HG03045 (cell line): ENCODE data around the gene CUBN.
"Not testable (repeated sequence)": the region's sequence is repeated elsewhere in the genome, so short reads cannot be mapped to it uniquely, and the experiment has no call there.

ENCODE experiments used
- ATAC-seq: cut with Tn5 transposase; IDR thresholded peaks from one replicate; pipeline ENCODE4 v1.9.1; 2021; ENCODE audit warnings: mild to moderate bottlenecking, moderate library complexity; ENCODE audit not compliant: unreplicated experiment

CUBN gene

DNA sequence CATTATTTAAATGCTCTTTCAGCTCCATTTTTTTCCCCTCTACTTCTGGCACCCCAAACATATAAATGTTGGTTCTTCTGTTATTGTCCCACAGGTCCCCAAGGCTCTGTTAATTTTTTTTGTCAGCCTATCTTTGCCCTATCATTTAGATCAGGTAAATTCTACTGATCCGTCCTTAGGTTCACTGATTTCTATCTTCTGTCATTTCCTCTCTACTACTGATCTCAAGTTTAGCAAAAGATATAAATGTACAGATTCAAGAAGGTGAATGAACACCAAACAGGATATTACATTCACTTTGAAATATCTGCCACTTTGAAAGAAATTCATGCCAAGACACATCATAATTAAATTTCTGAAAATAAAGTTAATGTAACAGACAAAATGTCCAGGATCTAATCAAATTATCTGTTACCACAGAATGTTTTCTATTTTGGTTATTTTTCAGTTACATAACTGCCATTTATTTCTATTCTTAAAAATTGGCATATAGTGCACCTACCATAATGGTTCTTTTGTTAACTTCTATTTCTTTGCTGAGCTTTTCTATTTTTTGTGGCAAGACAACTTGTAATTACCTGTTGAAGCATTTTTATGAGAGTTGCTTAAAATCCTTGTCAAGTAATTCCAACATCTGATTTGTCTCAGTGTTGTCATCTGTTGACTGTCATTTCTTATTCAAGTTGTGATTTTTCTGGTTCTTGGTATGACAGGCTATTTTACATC, 12.1 kb upstream of the CUBN start:
- ATAC-seq = no peak

DNA sequence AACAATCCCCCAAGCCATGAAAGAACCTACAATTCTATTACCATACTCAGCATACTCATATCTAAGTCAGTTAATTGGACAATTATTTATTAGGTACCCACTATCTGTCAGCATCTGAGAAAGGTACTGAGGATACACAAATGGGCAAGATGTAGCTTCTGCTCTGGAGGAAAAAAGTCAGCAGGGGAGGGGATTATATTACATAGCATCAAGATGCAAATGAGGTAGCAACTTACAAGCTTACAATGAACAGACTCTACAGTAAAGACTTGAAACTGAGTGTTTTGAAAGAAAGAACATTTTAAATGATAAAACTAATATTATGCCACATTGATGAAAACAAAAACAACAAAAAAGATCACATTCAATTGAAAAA, 10.8 kb upstream of the CUBN start:
- no peak for ATAC-seq

DNA sequence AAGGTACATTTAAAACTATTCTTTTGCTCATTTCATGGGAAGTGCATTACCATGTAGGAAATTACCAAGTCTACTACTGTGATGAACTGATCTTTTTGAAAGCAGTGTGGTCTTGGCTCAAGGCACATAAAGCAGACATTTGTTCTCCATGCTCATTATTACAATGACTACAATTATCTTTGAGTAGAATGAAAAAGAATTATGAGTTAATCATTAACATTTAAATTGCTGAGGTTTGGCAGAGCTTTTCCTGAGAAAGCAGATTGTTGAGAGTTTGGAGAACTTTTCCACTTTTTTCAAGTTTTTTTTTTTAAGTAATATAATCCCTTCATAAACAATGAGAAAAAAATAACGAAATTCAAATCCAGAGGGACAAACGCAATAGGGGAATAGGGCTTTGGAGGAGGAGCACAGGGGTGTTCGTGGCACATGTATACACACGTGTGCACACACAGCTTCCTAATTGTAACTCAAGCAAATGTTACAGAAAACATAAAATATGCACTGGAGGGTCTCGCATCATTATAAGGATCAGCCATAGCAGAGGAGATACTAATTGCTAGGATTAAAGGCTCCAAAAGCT, 8.9 kb upstream of the CUBN start:
- ATAC-seq = no peak

DNA sequence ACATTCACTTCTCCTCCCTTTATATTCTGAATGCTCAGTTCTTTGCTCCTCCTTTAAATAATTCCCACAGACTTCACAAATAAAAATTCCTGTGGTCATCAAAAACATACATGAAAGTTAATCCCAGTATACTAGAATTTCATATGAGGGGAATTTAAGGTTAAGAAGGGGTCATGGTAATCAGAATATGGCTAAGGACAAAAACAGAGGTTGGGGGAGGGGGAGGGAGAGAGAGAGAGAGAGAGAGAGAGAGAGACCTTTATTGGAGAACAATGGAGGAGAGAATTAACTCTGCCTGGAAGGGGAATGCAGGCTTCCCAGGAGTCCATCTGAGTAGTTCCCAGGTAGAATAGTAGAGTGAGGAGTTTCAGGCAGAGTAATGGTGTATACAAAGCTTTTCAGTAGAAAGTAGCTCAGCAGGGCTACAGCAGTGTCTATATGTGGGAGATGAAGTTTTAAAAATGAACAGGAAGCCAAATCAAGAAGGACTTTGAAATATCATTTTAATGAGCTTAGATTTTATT, 5.2 kb upstream of the CUBN start:
- ATAC-seq = no peak

DNA sequence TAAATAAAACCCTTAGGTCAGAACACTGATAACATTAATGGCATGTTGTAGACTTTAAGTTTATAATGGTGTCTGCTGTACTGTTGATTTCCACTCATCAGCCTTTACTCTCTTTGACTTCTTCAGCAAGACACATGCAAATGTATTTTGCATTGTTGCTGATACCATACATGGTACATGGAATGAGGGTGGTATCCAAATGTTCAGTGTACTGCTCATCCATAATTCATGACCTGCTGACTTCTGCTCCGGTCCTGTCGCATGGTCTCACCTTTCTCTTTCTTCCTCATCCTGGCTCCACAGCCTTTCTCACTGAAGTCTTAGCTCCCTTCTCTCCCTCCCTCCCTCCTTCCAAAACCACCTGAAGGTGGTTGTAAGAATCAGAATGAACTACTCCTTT, 4.7 kb upstream of the CUBN start:
- no peak for ATAC-seq

DNA sequence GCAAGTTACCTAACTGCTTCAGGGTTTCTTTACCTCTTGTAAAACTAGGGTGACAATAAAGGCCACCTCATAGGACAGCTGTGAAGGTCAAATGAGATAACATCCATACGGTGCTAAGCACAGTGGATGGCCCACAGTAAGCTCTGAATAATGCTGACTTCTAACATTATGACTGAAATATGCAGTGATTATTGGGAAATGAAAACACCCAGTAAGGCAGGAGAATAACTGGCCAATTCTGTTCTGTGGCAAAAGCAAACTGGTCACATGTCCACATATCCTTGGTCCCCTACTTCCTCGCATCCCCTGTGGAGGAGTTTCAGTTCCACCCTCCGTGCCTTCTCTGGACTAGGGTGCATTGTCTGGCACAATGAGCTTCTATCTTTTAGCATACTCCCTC, 1.4 kb downstream of the CUBN start:
- ATAC-seq = no peak

DNA sequence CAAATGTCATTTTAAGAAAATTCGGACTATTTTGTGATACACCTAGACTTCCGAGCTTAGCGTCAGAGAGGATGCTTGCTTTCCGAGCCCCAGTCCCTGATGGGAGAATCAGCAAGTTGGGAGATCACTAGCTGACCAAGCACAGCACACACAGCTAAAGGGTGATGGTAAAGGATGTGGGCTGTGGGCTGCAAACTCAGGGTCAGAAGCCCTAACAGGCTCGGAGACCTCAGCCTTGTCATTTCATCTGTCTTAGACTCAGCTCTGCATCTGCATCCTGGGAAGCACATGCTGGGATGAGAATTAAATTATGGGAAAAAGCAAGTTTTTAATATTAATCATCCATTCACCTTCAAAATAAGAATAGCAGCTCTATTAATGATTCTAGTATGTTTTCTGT, 3.3 kb downstream of the CUBN start:
- no peak for ATAC-seq

DNA sequence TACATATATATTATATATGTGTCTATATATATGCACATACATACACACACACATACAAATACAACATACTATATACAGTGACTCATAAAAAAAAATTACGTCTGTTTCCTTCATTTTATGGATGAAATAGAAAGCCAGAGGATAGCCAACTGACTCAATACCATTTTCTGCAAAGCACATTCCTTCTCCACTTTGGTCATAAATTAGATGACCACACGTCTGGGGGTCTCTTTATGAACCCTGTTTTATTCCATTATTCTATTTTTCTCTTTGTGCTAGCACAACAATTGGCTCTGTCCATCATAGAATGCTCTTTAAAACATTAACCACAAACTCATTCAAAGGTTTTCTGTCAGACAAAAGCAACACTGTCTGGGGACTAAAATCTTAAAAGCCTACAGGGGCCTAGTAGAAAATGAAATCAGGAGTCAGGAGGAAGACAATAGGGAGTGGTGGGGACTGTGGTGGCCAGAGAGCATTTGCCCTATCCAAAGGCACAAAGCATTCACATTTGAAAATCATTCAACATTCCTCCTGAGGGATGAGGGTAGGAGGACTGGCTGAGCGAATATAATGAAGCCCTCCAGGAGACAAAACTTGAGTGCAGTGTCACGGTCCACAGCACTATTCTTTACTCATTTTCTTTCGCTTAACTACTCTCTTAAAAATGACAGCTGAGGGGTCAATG, 4.3 kb downstream of the CUBN start:
- ATAC-seq = no peak

DNA sequence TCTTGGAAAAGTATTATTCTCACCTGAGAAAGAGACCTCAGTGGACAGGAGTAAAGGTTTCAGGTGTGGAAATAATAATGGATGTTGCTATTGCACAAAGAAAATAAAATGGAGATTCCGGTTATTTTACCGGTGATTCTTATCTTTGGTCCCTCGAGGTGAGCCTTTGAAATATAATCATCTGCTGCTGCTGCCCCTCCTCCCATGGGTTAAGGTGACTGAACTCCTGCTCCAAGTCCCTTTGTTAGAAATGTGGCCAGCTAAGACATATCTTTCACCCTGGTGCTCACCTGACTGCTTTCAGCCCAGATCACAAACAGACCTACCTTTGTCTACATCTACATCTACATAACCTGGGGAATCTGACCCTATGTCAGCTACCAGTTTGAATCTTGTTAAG, 5.7 kb downstream of the CUBN start:
- no peak for ATAC-seq

DNA sequence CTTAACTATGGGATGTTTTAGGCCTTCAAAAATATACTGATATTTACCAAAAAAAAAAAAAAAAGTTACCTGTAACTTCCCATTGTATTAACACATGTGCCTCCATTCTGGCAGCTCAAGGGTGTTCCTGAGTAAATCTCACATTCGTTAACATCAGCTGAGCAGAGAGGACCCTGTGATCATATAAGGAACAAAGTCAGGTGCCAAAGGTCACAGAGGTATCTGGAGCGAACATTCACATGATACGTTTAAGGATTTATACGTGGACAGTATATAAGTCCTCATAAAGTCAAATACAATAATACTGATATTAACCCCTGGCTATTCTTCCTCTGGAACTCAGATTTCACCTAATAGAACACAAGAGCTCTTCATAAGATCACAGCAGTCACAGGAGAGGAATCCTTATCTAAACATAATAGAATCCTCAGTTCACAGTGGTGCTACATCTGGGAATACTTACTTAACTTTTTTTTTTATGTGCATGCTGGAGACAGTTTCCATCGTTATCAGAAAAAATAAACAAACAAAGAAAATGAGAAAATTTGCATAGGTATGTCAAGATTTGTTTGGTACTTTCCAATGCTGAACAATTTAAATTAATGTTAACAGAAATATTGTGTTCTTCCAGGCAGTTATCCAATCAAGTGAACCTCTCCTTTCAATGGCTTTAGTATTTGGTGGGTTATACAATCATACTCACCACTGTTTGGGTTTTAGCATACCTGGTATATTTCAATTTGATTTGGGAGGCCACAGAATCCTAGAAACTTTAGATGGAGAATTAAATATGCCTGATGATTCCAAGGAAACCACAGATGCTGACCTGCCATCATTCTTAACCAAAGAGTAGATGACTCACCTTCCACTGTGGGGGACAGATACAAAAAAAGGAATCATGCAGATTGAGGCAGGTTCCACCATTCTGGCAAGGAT, 6.6 kb downstream of the CUBN start:
- ATAC-seq = no peak

DNA sequence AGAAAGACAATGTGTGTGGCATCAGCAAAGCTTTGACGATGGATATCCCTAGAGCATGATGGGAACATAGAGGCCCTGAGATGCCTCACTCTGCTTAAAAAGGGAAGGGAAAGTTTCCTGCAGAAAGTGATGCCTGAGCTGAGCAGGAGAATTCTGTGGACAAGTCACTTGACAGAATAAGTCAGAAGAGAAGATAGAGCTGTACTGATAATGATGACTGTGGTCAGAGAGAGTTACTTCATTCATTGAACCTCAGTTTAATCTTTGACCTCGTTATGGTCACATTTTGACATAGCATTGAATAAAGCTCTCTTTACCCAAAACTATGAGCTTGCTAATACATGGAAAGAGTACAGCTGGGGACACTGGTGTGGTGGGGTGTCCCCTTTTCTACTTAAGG, 7.6 kb downstream of the CUBN start:
- no peak for ATAC-seq

DNA sequence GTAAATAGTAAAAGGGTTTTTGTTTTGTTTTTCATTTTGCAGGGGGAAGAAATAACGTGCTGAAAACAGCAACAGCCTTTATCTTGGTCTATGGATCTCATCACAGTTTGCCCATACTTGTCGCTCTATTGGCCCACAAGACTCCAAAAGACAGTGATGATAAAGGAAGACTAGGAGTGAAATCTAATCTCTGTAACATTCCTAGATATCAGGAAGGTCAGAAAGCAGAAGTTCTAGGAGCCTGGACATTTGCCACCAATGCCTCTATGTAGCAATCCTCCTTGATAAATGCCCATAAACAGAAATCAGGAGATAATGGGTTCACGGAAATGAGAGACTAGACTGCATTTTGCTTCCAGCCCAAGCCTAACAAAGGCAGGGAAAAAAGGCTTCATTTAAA, 8.9 kb downstream of the CUBN start:
- ATAC-seq = no peak

DNA sequence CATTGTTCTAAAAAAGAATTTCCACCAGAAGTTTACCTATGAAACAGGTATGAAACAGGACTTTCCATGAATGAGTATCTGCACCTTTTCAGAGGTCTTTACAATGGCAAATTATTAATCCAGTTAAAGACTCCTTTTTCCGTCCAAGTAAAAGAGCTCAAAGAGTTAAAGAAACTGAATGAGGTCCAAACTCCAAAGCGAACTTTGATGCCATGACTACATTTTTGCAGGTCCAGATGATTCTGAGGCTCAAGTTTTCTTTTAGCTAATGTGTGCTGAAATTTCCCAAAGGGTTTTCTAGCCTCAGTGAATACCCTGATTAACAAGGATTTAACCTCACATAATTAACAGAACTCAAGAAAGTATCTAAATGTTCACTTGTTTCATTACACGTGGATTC, 9.8 kb downstream of the CUBN start:
- ATAC-seq = no peak

DNA sequence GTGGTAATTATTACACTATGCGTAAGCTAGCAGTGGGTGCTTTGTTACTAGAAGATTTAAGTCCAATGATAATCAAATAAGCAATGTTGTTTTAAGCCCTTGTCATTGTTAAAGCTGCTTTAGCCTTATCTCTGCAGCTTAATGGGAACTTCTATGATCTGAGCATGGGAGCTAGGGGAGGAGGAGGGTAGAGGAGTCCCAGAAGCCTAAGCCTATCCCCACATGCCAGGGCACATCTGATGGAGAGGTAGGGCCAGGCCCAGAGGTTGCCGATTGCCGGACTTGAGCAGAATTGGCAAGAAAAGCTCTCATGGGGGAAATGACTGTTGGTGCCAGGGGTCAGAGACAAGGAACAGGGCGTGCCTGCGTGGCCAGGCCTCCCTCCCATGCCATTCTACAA, 13.4 kb downstream of the CUBN start:
- no peak for ATAC-seq

DNA sequence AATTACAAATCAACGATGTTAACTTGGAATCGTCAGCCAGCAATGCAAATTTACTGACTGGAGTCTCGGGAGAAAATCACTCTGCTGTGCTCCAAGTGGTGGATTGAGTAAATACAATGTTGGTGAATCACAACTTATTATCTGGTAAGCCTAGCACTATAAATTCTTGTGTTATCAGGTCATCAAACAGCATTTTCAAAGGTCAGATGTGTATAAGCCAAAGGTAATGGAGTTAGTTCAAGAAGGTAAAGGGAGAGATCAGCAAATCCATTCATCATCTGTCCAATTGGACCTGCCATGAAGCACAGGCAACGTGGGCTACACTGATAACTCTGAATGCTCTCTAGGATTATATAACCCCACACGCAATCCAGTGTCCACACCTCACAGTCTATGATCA, 13.9 kb downstream of the CUBN start:
- ATAC-seq = no peak

DNA sequence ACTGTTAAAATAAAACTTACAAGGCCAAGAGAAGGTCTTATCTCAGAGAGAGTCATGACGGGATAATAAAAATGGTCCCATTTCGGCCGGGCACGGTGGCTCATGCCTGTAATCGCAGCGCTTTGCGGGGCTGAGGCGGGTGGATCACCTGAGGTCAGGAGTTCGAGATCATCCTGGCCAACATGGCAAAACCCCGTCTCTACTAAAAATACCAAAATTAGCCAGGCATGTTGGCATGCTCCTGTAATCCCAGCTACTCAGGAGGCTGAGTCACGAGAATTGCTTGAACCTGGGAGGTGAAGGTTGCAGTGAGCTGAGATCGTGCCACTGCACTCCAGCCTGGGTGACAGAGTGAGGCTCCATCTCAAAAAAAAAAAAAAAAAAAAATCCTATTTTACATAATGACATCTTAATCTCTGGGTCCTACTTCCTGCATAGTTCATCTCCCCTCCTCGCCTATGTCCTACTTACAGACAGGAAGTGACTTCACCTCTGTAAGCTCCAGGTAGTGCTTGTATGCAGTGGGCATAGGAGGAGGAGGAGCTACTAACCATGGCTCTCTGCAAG, 14.7 kb downstream of the CUBN start:
- not testable (repeated sequence) for ATAC-seq

DNA sequence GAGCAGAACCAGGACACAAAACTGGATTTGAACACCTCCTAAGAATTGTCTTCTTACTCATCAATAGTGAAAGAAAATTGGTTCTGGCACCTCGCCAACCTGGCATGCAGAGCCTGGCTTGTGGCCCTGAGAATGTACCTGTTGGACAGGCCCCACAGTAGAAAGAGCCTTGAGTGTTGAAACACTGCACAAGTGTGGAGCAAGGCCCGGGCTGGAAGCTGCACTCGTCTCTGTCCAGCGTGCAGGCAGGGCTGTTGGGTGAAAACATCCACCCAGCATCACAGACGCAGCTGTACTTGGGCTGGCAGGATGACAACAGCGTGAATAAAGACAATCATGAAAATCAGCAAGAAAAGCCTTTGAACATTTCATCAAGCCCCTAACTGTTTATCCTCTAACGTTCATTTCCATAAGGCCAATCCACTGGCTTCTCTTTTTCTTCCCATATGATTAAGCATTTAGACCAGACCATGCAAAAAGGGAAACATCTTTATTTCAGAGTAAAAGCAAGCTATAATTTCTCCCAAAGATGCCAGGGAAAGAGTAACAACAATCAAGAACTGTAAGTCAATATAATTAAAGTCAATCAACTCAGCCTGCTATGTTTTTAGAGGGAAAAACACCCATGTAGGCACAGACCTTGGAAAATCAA, 15.6 kb downstream of the CUBN start:
- no peak for ATAC-seq

DNA sequence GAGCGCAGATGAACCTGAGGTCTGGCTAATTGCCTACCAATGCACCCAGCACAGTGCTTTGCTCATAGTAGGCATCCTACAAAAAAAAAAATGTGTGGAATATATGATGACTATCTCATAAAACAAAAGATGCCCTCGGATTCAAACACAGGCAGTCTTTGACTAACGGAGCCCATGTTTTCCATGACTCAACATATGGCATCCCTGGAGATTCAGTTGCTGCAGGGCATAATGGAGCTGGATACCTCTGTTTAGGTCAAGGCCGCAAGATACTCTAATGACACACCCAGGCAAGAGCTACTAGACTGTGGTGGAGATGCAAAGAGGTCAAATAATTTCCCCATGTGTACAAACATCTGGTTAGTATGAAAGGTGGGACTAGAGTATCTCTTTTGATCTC, 16.3 kb downstream of the CUBN start:
- no peak for ATAC-seq

DNA sequence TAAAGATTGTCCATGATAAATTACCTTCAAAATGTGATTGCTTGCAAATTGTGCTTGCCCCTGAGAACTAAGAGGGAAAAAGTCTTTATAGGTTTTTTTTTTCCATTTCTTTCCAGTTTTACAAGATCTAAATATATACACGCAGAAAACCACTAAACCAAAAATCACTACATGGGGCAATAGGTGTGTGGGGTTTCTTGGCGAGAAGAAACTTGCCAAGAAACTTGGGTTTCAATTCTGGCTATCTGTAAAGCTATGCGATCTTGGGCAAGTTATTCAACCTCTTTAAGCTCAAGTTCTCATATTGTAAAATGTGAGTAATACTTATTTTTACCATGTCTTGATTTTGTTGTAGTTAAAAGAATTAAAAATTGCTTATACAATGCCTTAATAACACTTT, 17.0 kb downstream of the CUBN start:
- no peak for ATAC-seq

DNA sequence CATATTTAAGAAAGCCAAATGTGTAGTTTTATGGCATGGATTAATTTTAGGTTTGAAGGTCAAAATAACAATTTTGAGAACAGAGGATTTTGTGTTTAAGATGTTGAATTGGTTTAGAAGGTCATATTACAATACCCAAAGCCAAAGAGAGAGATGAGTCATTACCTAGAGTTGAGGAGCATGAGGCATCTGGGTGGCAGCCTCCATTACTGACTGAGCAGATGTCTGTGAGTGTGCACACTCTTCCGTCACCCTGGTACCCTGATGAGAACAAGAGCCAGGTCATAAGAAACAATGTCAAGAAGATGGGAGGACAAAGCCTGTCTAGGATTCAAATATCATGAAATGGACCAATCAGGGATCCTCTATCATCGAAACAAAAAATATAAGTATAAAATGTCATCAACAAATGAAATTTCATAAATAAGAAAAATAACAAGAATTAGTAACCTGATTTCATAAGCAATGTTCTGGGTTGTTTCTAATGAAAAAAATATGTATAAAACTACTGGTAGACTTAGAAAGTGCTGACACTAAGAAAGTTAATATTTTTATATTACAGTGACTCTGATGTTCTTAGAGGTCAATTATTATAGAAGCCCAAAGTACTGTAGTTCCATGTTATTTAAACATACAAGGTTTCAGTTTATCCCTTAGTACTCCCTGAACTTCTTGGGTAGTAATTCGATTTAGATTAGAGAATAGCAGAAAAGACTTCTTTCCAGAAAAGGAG, 20.0 kb downstream of the CUBN start:
- ATAC-seq = no peak
